HEK293 (cell line): ENCODE results near the gene CRTC2.

Source experiments
- CTCF ChIA-PET: fragments of 350-600 bp; formaldehyde crosslinking; extraction: SDS; loops from one replicate; lab custom pipeline; 2021; ENCODE audit warnings: antibody characterized with exemption; lab: Yijun Ruan, JAX
- POLR2A ChIA-PET: fragments of 300-600 bp; formaldehyde crosslinking; extraction: SDS; loops from one replicate; lab custom pipeline; 2020; ENCODE audit warnings: antibody characterized with exemption, inconsistent platforms; lab: Yijun Ruan, JAX
- H3K27ac ChIP-seq: fragments of 200-500 bp; sonication (Bioruptor generic); 2 replicates; pipeline ENCODE4 v1.5.1; 2014; ENCODE audit warnings: low read depth, low read length, control low read depth, inconsistent platforms; ENCODE audit errors: extremely low read depth
- H3K36me3 ChIP-seq, 2 experiments: fragments of 200-500 bp in 1 of 2; sonication (Bioruptor generic) in 1 of 2; 1 replicate in 1 of 2; 2 replicates in 1 of 2; pipeline ENCODE4 v1.5.1; 2014 to 2017; ENCODE audit warnings: inconsistent platforms in 2 of 2, low read length in 2 of 2; ENCODE audit not compliant: control insufficient read depth in 2 of 2, insufficient read depth in 1 of 2
- H3K4me1 ChIP-seq: fragments of 200-500 bp; sonication (Bioruptor generic); 2 replicates; pipeline ENCODE4 v1.5.1; 2014; ENCODE audit warnings: mild to moderate bottlenecking, low read length, inconsistent platforms; ENCODE audit not compliant: control insufficient read depth, insufficient read depth
- H3K4me3 ChIP-seq: 2 replicates; pipeline ENCODE4 v1.5.1; 2011; ENCODE audit warnings: low read depth, mild to moderate bottlenecking, control low read depth, low read length, moderate library complexity
- H3K9me3 ChIP-seq: fragments of 200-500 bp; sonication (Bioruptor generic); 2 replicates; pipeline ENCODE4 v1.5.1; 2014; ENCODE audit warnings: low read depth, low read length, inconsistent platforms; ENCODE audit not compliant: control insufficient read depth, insufficient read depth
- GFI1B ChIP-seq: fragments of 450-650 bp; formaldehyde crosslinking; IDR thresholded peaks from 2 replicates; pipeline ENCODE4 v1.5.1; 2016; ENCODE audit warnings: missing biosample characterization, missing genetic modification characterization
- GLIS1 ChIP-seq: fragments of 450-650 bp; formaldehyde crosslinking; IDR thresholded peaks from 2 replicates; pipeline ENCODE4 v1.5.1; 2016; ENCODE audit warnings: missing biosample characterization, missing genetic modification characterization
- HOXA7 ChIP-seq: sonication (generic); formaldehyde crosslinking; IDR thresholded peaks from 2 replicates; pipeline ENCODE4 v1.8.1; 2022; ENCODE audit warnings: missing genetic modification reagents, borderline replicate concordance
- ZBTB1 ChIP-seq: fragments of 450-650 bp; formaldehyde crosslinking; IDR thresholded peaks from 2 replicates; pipeline ENCODE4 v1.5.1; 2016; ENCODE audit warnings: missing biosample characterization, missing genetic modification characterization
- ZNF529 ChIP-seq: fragments of 450-650 bp; formaldehyde crosslinking; IDR thresholded peaks from 2 replicates; pipeline ENCODE4 v1.5.1; 2017; ENCODE audit warnings: missing genetic modification characterization, missing biosample characterization; ENCODE audit not compliant: insufficient replicate concordance
- ZNF600 ChIP-seq: fragments of 450-650 bp; formaldehyde crosslinking; IDR thresholded peaks from 2 replicates; pipeline ENCODE4 v1.5.1; 2016; ENCODE audit warnings: missing biosample characterization, missing genetic modification characterization
- ZNF664 ChIP-seq: fragments of 450-650 bp; formaldehyde crosslinking; IDR thresholded peaks from 2 replicates; pipeline ENCODE4 v1.5.1; 2016; ENCODE audit warnings: missing biosample characterization, missing genetic modification characterization
- ZNF747 ChIP-seq: fragments of 450-650 bp; formaldehyde crosslinking; IDR thresholded peaks from 2 replicates; pipeline ENCODE4 v1.5.1; 2016; ENCODE audit warnings: missing biosample characterization, missing genetic modification characterization
- ZNF76 ChIP-seq: fragments of 450-650 bp; formaldehyde crosslinking; IDR thresholded peaks from 2 replicates; pipeline ENCODE4; 2016; ENCODE audit warnings: low read depth, missing biosample characterization, missing genetic modification characterization, borderline replicate concordance
- ZNF776 ChIP-seq: fragments of 450-650 bp; formaldehyde crosslinking; IDR thresholded peaks from 2 replicates; pipeline ENCODE4 v1.5.0; 2017; ENCODE audit warnings: missing biosample characterization, missing genetic modification characterization, borderline replicate concordance
- ZSCAN30 ChIP-seq: fragments of 450-650 bp; IDR thresholded peaks from 2 replicates; pipeline ENCODE4 v1.5.1; 2018; ENCODE audit warnings: missing biosample characterization, mild to moderate bottlenecking, missing genetic modification characterization, moderate library complexity
- TF ChIP-seq, protein P1 (sequence below): fragments of 450-650 bp; formaldehyde crosslinking; IDR thresholded peaks from 2 replicates; pipeline ENCODE4 v1.5.1; 2016; ENCODE audit warnings: missing biosample characterization, missing genetic modification characterization
- TF ChIP-seq, protein P2 (sequence below): fragments of 450-650 bp; formaldehyde crosslinking; IDR thresholded peaks from 2 replicates; pipeline ENCODE4 v1.5.1; 2016; ENCODE audit warnings: missing biosample characterization, missing genetic modification characterization
- TF ChIP-seq, protein P3 (sequence below): fragments of 450-650 bp; formaldehyde crosslinking; IDR thresholded peaks from 2 replicates; pipeline ENCODE4 v1.5.1; 2017; ENCODE audit warnings: missing biosample characterization, missing genetic modification characterization
- TF ChIP-seq, protein P4 (sequence below): fragments of 450-650 bp; formaldehyde crosslinking; IDR thresholded peaks from 2 replicates; pipeline ENCODE4 v1.5.1; 2017; ENCODE audit warnings: missing biosample characterization, missing genetic modification characterization

CRTC2 gene

DNA sequence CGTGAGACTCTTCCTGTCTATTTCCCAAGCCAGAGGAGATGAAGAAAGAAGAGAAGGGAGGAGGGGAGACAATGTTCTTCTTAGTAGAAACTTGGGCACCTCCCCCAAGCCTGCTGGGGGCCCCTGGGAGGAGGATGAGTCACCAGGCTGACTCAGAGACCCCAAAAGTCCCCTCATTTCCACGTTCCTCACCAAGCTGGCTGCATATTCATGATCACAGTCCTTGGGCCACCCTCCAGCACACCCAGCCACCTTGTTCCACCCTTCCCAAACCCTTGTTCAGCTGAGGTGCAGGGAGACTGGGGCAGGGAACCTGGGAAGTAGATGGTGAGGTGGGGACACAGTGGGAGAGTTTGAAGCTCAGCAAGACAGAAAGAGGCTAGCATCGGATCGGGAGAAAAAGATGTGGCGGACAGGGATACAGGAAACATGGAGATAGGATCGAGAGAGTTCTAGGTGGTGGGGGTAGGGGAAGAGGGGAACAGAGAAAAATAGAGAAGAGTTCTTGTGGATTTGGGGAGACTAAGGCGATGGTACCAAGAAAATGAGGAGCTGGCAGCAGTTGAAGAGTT lies 27.0 kb upstream of the CRTC2 start (continued):
- TF ChIP-seq ZNF529, result no peak
- TF ChIP-seq, protein P1, sequence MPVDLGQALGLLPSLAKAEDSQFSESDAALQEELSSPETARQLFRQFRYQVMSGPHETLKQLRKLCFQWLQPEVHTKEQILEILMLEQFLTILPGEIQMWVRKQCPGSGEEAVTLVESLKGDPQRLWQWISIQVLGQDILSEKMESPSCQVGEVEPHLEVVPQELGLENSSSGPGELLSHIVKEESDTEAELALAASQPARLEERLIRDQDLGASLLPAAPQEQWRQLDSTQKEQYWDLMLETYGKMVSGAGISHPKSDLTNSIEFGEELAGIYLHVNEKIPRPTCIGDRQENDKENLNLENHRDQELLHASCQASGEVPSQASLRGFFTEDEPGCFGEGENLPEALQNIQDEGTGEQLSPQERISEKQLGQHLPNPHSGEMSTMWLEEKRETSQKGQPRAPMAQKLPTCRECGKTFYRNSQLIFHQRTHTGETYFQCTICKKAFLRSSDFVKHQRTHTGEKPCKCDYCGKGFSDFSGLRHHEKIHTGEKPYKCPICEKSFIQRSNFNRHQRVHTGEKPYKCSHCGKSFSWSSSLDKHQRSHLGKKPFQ (tag by site-specific recombination), result no peak
- TF ChIP-seq ZNF776 (tag by site-specific recombination), result no peak
- TF ChIP-seq, protein P2, sequence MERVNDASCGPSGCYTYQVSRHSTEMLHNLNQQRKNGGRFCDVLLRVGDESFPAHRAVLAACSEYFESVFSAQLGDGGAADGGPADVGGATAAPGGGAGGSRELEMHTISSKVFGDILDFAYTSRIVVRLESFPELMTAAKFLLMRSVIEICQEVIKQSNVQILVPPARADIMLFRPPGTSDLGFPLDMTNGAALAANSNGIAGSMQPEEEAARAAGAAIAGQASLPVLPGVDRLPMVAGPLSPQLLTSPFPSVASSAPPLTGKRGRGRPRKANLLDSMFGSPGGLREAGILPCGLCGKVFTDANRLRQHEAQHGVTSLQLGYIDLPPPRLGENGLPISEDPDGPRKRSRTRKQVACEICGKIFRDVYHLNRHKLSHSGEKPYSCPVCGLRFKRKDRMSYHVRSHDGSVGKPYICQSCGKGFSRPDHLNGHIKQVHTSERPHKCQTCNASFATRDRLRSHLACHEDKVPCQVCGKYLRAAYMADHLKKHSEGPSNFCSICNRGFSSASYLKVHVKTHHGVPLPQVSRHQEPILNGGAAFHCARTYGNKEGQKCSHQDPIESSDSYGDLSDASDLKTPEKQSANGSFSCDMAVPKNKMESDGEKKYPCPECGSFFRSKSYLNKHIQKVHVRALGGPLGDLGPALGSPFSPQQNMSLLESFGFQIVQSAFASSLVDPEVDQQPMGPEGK (tag by site-specific recombination), result peak; percentile 45; the same call in 1 of the 2 replicates
- TF ChIP-seq ZNF664, result no peak
- no peak for TF ChIP-seq GFI1B (tag by site-specific recombination)
- no peak for TF ChIP-seq ZSCAN30 (tag by site-specific recombination)
- no peak for TF ChIP-seq ZBTB1 (tag by site-specific recombination)
- TF ChIP-seq, protein P3, sequence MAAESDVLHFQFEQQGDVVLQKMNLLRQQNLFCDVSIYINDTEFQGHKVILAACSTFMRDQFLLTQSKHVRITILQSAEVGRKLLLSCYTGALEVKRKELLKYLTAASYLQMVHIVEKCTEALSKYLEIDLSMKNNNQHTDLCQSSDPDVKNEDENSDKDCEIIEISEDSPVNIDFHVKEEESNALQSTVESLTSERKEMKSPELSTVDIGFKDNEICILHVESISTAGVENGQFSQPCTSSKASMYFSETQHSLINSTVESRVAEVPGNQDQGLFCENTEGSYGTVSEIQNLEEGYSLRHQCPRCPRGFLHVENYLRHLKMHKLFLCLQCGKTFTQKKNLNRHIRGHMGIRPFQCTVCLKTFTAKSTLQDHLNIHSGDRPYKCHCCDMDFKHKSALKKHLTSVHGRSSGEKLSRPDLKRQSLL (tag by site-specific recombination), result no peak
- peak; percentile 45; the same call in 1 of the 2 replicates for TF ChIP-seq ZNF76 (tag by site-specific recombination)
- TF ChIP-seq HOXA7 (CRISPR knock-in tag), result no peak
- TF ChIP-seq, protein P4, sequence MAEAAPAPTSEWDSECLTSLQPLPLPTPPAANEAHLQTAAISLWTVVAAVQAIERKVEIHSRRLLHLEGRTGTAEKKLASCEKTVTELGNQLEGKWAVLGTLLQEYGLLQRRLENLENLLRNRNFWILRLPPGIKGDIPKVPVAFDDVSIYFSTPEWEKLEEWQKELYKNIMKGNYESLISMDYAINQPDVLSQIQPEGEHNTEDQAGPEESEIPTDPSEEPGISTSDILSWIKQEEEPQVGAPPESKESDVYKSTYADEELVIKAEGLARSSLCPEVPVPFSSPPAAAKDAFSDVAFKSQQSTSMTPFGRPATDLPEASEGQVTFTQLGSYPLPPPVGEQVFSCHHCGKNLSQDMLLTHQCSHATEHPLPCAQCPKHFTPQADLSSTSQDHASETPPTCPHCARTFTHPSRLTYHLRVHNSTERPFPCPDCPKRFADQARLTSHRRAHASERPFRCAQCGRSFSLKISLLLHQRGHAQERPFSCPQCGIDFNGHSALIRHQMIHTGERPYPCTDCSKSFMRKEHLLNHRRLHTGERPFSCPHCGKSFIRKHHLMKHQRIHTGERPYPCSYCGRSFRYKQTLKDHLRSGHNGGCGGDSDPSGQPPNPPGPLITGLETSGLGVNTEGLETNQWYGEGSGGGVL (tag by site-specific recombination), result peak; percentile 35
- TF ChIP-seq GLIS1, result peak; percentile 82
- no peak for TF ChIP-seq ZNF747

DNA sequence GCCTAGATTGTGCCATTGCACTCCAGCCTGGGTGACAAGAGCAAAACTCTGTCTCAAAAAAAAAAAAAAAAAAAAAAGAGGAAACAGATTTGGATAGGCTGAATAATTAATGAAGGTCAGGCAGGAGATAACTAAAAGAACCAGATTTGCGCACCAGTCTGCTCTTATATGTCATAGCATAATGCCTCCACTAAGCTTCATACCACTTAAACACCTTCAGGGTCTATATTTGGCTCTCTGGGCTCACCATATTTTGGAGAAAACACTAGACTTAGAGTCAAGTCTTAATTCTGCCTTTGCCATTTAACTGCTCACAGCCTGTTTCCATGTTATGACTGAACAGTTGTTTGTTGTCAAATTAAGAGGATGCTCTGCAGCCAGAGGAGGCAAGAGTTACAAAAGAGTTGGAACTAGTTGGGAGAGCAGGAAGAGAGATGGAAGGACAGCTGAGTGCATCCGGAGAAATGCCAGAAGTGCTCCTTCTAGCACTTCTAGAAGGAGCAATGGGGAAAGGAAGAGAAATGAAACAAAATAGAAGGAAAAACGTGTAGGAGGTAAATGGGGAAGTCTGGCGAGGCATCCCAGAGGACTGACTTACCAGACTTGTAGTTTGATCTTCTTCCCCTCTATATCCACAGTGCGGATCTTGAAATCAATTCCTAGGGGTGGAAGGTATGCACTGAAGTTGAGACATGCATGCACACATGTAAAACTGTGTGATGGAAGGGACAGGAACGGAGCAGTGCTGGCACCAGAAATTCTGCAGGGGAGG lies 25.9 kb upstream of the CRTC2 start:
- H3K36me3 ChIP-seq, result peaks cover 7 to 35% of the 10 kb centered on the region in 2 experiments
- CTCF ChIA-PET, result interaction anchor here (0.6 to 4.3 kb wide), 5 partner anchors 37 to 1209 kb away, joined by 3 to 46 read pairs (median 4); partner anchors contain the start of gene DENND4B
- H3K4me1 ChIP-seq, result peaks cover 8% of the 10 kb centered on the region; the same call in 1 of the 2 replicates
- H3K27ac ChIP-seq, result no peak overlapping the region
- no peak overlapping the region for H3K4me3 ChIP-seq
- TF ChIP-seq ZBTB1 (tag by site-specific recombination), result no peak
- peak; percentile 55 for TF ChIP-seq ZNF600
- no peak for TF ChIP-seq ZNF664
- H3K9me3 ChIP-seq, result no peaks in the 10 kb centered on the region
- POLR2A ChIA-PET, result interaction anchor here (0.5 to 3.1 kb wide), 4 partner anchors 17 to 192 kb away, joined by 3 to 31 read pairs (median 5); partner anchors contain the start of genes CREB3L4 and CRTC2
